ENCODE measurements around the gene PAK4. TPM values are rescaled to one million over a fixed set of nuclear protein-coding genes. Genes with fewer than 3 reads are reported as not detected.

Gene PAK4
- total and polyA plus RNA-seq, 2 of the 13 experiments (the other 11 are each of a cell fraction or from before 2014, with no cell fraction given) = 9.5 to 17.8 TPM

DNA sequence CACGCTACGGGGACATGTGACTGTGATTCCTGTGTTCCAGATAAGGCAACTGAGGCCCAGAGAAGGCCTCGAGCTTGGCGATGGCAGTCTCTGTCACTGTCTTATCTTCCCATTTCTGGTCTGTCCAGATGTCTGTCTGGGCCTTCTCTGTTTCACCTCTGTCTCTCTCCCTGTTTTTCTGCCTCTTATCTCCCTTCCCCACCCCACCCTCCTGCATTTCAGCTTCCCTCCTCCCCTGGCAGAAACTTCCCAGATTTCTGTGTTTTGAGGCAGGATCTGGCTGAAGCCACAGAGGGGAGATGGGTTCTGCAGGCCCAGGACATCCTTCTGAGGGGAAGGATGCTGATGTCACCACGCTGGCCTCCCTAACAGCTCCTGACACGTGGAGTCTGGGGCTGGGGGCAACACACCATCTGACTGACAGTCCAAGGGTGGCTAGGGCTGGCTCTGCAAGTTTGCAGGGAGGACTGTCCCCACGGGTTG is 14.4 kb downstream of the PAK4 start (continued):
- TF ChIP-seq, protein P1, sequence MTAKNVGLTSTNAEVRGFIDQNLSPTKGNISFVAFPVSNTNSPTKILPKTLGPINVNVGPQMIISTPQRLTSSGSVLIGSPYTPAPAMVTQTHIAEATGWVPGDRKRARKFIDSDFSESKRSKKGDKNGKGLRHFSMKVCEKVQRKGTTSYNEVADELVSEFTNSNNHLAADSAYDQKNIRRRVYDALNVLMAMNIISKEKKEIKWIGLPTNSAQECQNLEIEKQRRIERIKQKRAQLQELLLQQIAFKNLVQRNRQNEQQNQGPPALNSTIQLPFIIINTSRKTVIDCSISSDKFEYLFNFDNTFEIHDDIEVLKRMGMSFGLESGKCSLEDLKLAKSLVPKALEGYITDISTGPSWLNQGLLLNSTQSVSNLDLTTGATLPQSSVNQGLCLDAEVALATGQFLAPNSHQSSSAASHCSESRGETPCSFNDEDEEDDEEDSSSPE (CRISPR knock-in tag; IDR thresholded peaks at IDR 0.05) = no peak
- TF ChIP-seq ZNF253 (CRISPR knock-in tag; IDR thresholded peaks at IDR 0.05; ENCODE audit: borderline replicate concordance) (no peak), NR2F1 (CRISPR knock-in tag; IDR thresholded peaks at IDR 0.05) (no peak), HES4 (CRISPR knock-in tag; IDR thresholded peaks at IDR 0.05; ENCODE audit: borderline replicate concordance) (no peak)
- TF ChIP-seq, protein P2, sequence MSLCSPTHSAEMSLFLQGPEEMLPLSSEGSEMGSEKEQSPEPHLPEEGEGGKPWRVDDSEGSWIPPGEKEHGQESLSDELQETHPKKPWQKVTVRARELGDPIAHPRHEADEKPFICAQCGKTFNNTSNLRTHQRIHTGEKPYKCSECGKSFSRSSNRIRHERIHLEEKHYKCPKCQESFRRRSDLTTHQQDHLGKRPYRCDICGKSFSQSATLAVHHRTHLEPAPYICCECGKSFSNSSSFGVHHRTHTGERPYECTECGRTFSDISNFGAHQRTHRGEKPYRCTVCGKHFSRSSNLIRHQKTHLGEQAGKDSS (CRISPR knock-in tag; IDR thresholded peaks at IDR 0.05; ENCODE audit: borderline replicate concordance, low read depth) = no peak

DNA sequence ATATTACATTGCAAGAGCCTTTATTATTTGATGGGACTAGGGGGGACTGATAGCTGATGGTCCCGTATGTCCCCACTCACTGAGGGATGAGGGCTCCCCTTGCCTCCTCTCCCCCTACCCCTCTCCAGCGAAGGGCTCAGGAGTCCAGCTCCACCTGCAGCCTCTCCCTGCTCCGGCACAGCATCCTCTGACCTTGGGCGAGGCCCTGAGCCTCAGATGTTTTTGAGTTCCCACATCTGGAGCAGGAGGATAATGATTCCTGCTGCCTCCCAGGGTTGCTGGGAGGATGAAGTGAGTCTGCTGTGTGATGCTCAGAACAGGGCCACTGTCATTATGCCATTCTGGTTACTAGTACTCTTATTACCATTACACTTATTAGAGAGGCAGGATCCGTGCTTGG is 15.0 kb downstream of the PAK4 start:
- in situ Hi-C loops (cut with HindIII; ENCODE audit: extremely low pct_ligation_motif_present, low pct_unique_long_range_greater_than_20kb) (no loop called here), intact Hi-C loops (cut with micrococcal nuclease; ENCODE audit: unreplicated experiment) (no loop called here)
- FAIRE-seq (peak; percentile 32), DNase-seq (ENCODE audit: low spot score) (no peak), ATAC-seq (peak; percentile 4; the same call in 2 of the 3 replicates)
- no peak overlapping the region for H3K9ac ChIP-seq (ENCODE audit: insufficient read depth, low read depth, low read length)
- no peak overlapping the region for H3K4me3 ChIP-seq (replicated peaks in 1 of 3; ENCODE audit: insufficient read depth in 1 of 3, low read depth in 2 of 3, low read length in 3 of 3)
- H4K20me1 ChIP-seq (ENCODE audit: insufficient read depth, low read length) = peaks cover 42% of the 10 kb centered on the region
- 60% methylated on average over 5 of the region's 5 CpGs for WGBS (ENCODE audit: low lambda C conversion rate)
- no TSS peak for BruUV-seq (replicated peaks)
- no peak overlapping the region for H3K27ac ChIP-seq (ENCODE audit: extremely low read length, insufficient read depth, low read length)
- H2AFZ ChIP-seq (ENCODE audit: low read length) = no peak overlapping the region
- H3K79me2 ChIP-seq (ENCODE audit: insufficient read depth, low read length) = peaks cover 80% of the 10 kb centered on the region
- ChIA-PET POLR2A (interaction anchor here (1.1 kb wide), 1 partner anchor 9 kb away, joined by 4 read pairs; no protein-coding TSS in a partner anchor), CTCF (ENCODE audit: low intra/inter-chr PET ratio, low total read pairs) (no interaction called here)
- no peaks in the 10 kb centered on the region for H3K27me3 ChIP-seq (ENCODE audit: control insufficient read depth in 1 of 2, insufficient read depth in 2 of 2, low read length in 2 of 2)
- TF ChIP-seq ZNF775 (CRISPR knock-in tag; IDR thresholded peaks at IDR 0.05; ENCODE audit: borderline replicate concordance) (no peak), ZNF263 (CRISPR knock-in tag; IDR thresholded peaks at IDR 0.05) (peak; percentile 60; the same call in 1 of the 2 replicates), HNF4A (CRISPR knock-in tag; IDR thresholded peaks at IDR 0.05) (peak; percentile 31)
- TF ChIP-seq, protein P3, sequence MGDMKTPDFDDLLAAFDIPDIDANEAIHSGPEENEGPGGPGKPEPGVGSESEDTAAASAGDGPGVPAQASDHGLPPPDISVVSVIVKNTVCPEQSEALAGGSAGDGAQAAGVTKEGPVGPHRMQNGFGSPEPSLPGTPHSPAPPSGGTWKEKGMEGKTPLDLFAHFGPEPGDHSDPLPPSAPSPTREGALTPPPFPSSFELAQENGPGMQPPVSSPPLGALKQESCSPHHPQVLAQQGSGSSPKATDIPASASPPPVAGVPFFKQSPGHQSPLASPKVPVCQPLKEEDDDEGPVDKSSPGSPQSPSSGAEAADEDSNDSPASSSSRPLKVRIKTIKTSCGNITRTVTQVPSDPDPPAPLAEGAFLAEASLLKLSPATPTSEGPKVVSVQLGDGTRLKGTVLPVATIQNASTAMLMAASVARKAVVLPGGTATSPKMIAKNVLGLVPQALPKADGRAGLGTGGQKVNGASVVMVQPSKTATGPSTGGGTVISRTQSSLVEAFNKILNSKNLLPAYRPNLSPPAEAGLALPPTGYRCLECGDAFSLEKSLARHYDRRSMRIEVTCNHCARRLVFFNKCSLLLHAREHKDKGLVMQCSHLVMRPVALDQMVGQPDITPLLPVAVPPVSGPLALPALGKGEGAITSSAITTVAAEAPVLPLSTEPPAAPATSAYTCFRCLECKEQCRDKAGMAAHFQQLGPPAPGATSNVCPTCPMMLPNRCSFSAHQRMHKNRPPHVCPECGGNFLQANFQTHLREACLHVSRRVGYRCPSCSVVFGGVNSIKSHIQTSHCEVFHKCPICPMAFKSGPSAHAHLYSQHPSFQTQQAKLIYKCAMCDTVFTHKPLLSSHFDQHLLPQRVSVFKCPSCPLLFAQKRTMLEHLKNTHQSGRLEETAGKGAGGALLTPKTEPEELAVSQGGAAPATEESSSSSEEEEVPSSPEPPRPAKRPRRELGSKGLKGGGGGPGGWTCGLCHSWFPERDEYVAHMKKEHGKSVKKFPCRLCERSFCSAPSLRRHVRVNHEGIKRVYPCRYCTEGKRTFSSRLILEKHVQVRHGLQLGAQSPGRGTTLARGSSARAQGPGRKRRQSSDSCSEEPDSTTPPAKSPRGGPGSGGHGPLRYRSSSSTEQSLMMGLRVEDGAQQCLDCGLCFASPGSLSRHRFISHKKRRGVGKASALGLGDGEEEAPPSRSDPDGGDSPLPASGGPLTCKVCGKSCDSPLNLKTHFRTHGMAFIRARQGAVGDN (CRISPR knock-in tag; IDR thresholded peaks at IDR 0.05) = peak; percentile 35
- peaks cover 63% of the 10 kb centered on the region for H3K4me1 ChIP-seq (ENCODE audit: insufficient read depth, low read length)
- H3K9me3 ChIP-seq (ENCODE audit: low read length) = no peaks in the 10 kb centered on the region
- no peak overlapping the region for H3K4me2 ChIP-seq (ENCODE audit: low read depth, low read length)
- H3K36me3 ChIP-seq (replicated peaks in 1 of 2; ENCODE audit: control insufficient read depth in 1 of 2, insufficient read depth in 2 of 2, low read length in 2 of 2) = peaks cover 0 to 9% of the 10 kb centered on the region in 2 experiments; a peak in 1 of 5 replicates

Data from HepG2 (cell line).